ENCODE data around the gene PDE4D.

PDE4D gene

GRCh38 chr5:59831326-59832010, 62.1 kb downstream of the PDE4D start:
- Histone ChIP-seq H3K36me3 (no peaks in the 10 kb centered on the region), H3K27me3 (ENCODE audit: insufficient read depth, low read depth, severe bottlenecking) (no peaks in the 10 kb centered on the region), H3K27ac (no peak overlapping the region), H3K9me3 (ENCODE audit: severe bottlenecking) (no peaks in the 10 kb centered on the region), H3K4me3 (ENCODE audit: low read depth, low read length) (no peak overlapping the region)
- TF ChIP-seq CTCF (IDR thresholded peaks at IDR 0.05; ENCODE audit: low read depth, low read length), result no peak
- no peak for DNase-seq

- H3K4me3 ChIP-seq (ENCODE audit: low read depth, low read length), result no peak overlapping the region
- H3K27ac ChIP-seq, result no peak overlapping the region
- H3K36me3 ChIP-seq, result no peaks in the 10 kb centered on the region
- no peak for TF ChIP-seq CTCF (IDR thresholded peaks at IDR 0.05; ENCODE audit: low read depth, low read length)
- no peaks in the 10 kb centered on the region for H3K9me3 ChIP-seq (ENCODE audit: severe bottlenecking)
- DNase-seq, result no peak
- H3K27me3 ChIP-seq (ENCODE audit: insufficient read depth, low read depth, severe bottlenecking), result no peaks in the 10 kb centered on the region
Measured at GRCh38 chr5:59830536-59831200, 62.9 kb downstream of the PDE4D start.

GRCh38 chr5:59829922-59830321, 63.6 kb downstream of the PDE4D start:
- Histone ChIP-seq H3K9me3 (ENCODE audit: severe bottlenecking) (no peaks in the 10 kb centered on the region), H3K4me3 (ENCODE audit: low read depth, low read length) (no peak overlapping the region), H3K27me3 (ENCODE audit: insufficient read depth, low read depth, severe bottlenecking) (no peaks in the 10 kb centered on the region), H3K27ac (no peak overlapping the region), H3K36me3 (no peaks in the 10 kb centered on the region)
- no peak for TF ChIP-seq CTCF (IDR thresholded peaks at IDR 0.05; ENCODE audit: low read depth, low read length)
- DNase-seq, result no peak

- Histone ChIP-seq H3K27me3 (ENCODE audit: insufficient read depth, low read depth, severe bottlenecking) (no peaks in the 10 kb centered on the region), H3K36me3 (no peaks in the 10 kb centered on the region), H3K27ac (no peak overlapping the region), H3K4me3 (ENCODE audit: low read depth, low read length) (no peak overlapping the region), H3K9me3 (ENCODE audit: severe bottlenecking) (no peaks in the 10 kb centered on the region)
- no peak for DNase-seq
- TF ChIP-seq CTCF (IDR thresholded peaks at IDR 0.05; ENCODE audit: low read depth, low read length), result no peak
Measured at GRCh38 chr5:59829386-59829785, 64.1 kb downstream of the PDE4D start.

GRCh38 chr5:59828623-59829022, 64.9 kb downstream of the PDE4D start:
- Histone ChIP-seq H3K9me3 (ENCODE audit: severe bottlenecking) (no peaks in the 10 kb centered on the region), H3K27me3 (ENCODE audit: insufficient read depth, low read depth, severe bottlenecking) (no peaks in the 10 kb centered on the region), H3K4me3 (ENCODE audit: low read depth, low read length) (no peak overlapping the region), H3K27ac (no peak overlapping the region), H3K36me3 (no peaks in the 10 kb centered on the region)
- no peak for TF ChIP-seq CTCF (IDR thresholded peaks at IDR 0.05; ENCODE audit: low read depth, low read length)
- no peak for DNase-seq
